T-cell (primary cell): Measurements from ENCODE around the gene SERPING1. TPM values are rescaled to one million over a fixed set of nuclear protein-coding genes. Genes with fewer than 3 reads are reported as not detected.

ENCODE experiments used
- ATAC-seq, 4 experiments: fragments of 200-7000 bp in 3 of 4; fragments of 150-1000 bp in 1 of 4; cut with Tn5 transposase; replicated peaks in 1 of 4; 1 replicate in 3 of 4; 2 replicates in 1 of 4; pipeline ENCODE4 v1.10.0; 2021; ENCODE audit warnings: moderate library complexity in 3 of 4, mild to moderate bottlenecking in 2 of 4, moderate number of reproducible peaks in 1 of 4
- CTCF ChIA-PET, 2 donors: fragments of 300-600 bp; sonication (Branson Sonifier 250); formaldehyde crosslinking; loops; one replicate each; lab custom pipeline; 2022; ENCODE audit warnings: antibody characterized with exemption in 2 of 2; lab: Charles Lee
- POLR2A ChIA-PET, 2 donors: fragments of 300-600 bp; sonication (Branson Sonifier 250); formaldehyde crosslinking; loops; one replicate each; lab custom pipeline; 2022; ENCODE audit warnings: antibody characterized with exemption in 2 of 2; lab: Charles Lee
- DNase-seq, 35 experiments: peaks; one replicate each; pipeline versions ENCODE4 v3.0.0 to v3.0.0-alpha.2; 2013 to 2023
- H3K27ac ChIP-seq: one replicate; pipeline ENCODE4 v1.5.1; 2013; ENCODE audit warnings: low read length
- H3K27me3 ChIP-seq, 2 experiments: replicated peaks in 1 of 2; 1 replicate in 1 of 2; 2 replicates in 1 of 2; pipeline versions ENCODE4 v1.6.1 to v1.7.0; 2013; ENCODE audit warnings: low read length in 1 of 2, mixed read lengths in 1 of 2; ENCODE audit not compliant: control insufficient read depth in 2 of 2, insufficient read depth in 2 of 2; ENCODE audit errors: extremely low read depth in 1 of 2
- H3K36me3 ChIP-seq, 2 donors: 1 replicate in 1 of 2; 2 replicates in 1 of 2; pipeline versions ENCODE4 v1.6.1 to v1.7.0; 2013; ENCODE audit warnings: low read length in 1 of 2; ENCODE audit not compliant: control insufficient read depth in 2 of 2, insufficient read depth in 1 of 2; ENCODE audit errors: extremely low read depth in 1 of 2
- H3K4me1 ChIP-seq, 2 experiments: 1 replicate in 1 of 2; 2 replicates in 1 of 2; pipeline versions ENCODE4 v1.6.1 to v1.7.0; 2013; ENCODE audit warnings: low read length in 2 of 2, mixed read lengths in 1 of 2; ENCODE audit not compliant: insufficient read depth in 2 of 2, control insufficient read depth in 1 of 2; ENCODE audit errors: extremely low read depth in 1 of 2
- H3K4me3 ChIP-seq, 2 donors: 1 replicate in 1 of 2; 2 replicates in 1 of 2; pipeline versions ENCODE4 v1.5.1 to v1.7.0; 2013; ENCODE audit warnings: mild to moderate bottlenecking in 2 of 2, low read length in 1 of 2, moderate library complexity in 1 of 2; ENCODE audit not compliant: control insufficient read depth in 1 of 2; ENCODE audit errors: extremely low read depth in 1 of 2
- H3K9me3 ChIP-seq: 2 replicates; pipeline ENCODE4 v1.7.0; 2013
- H3K27ac Mint-ChIP-seq, 2 donors: one replicate each; pipeline ENCODE4 v1.8.0; 2020 to 2021; ENCODE audit warnings: mild to moderate bottlenecking in 2 of 2, mixed read lengths in 2 of 2
- H3K27me3 Mint-ChIP-seq, 2 donors: one replicate each; pipeline ENCODE4 v1.8.0; 2021 to 2022; ENCODE audit warnings: mixed read lengths in 2 of 2
- H3K36me3 Mint-ChIP-seq: one replicate; pipeline ENCODE4 v1.8.0; 2021; ENCODE audit warnings: mixed read lengths
- H3K4me1 Mint-ChIP-seq, 3 donors: one replicate each; pipeline ENCODE4 v1.8.0; 2020 to 2022; ENCODE audit warnings: mixed read lengths in 3 of 3, mild to moderate bottlenecking in 1 of 3
- H3K4me3 Mint-ChIP-seq, 3 donors: one replicate each; pipeline ENCODE4 v1.8.0; 2020 to 2022; ENCODE audit warnings: mild to moderate bottlenecking in 3 of 3, mixed read lengths in 3 of 3, moderate library complexity in 3 of 3
- H3K9me3 Mint-ChIP-seq, 3 donors: one replicate each; pipeline ENCODE4 v1.8.0; 2020 to 2022; ENCODE audit warnings: mixed read lengths in 3 of 3
- WGBS: methylation state at CpG from one replicate; pipeline ENCODE4 v1.1.5; 2013; ENCODE audit warnings: missing lambda C conversion rate; ENCODE audit not compliant: insufficient coverage; 5-methylcytosine and 5-hydroxymethylcytosine counted together
- total RNA-seq, 35 experiments: library from RNA in 6 of 35; stranded (reverse) in 6 of 35; fragments of 120-200 nt in 1 of 35; gene quantifications; one replicate each; pipeline versions ENCODE4 v1.2.1 to v1.2.4 and lab custom pipeline; 2013 to 2026

SERPING1 gene
- total RNA-seq: 1 to 10 TPM in 3 of 5 donors, not detected in 2; 1.5 to 2.8 (median 1.9) TPM
- total RNA-seq (2013): 0.07 TPM
- total RNA-seq (lab: John Stamatoyannopoulos, UW): 0 to 0.82 (median 0.08) reads per million in 29 experiments

DNA sequence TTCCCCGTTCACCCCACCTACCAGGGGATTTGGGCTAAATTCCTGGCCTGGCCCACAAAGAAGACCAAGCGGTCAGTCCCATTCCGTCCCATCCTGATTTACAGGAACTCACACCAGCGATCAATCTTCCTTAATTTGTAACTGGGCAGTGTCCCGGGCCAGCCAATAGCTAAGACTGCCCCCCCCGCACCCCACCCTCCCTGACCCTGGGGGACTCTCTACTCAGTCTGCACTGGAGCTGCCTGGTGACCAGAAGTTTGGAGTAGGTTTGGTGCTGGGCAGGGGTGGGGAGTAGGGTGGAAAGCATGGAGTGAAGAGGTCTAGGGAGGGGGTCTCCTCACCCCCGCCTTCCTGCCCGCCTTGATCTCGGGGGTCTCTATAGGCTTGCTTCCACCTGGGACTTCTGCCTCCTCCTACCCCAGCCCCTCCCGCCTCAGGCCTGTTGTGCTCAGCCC is at the start of gene SERPING1:
SERPING1 (plus strand) TSS at position 225 of the 455 bp plus-strand sequence. CDS start 586 bp downstream, outside the sequence.
- CTCF ChIA-PET: interaction anchor here (0.6 to 0.7 kb wide), 2 partner anchors 9 to 70 kb away, joined by 4 to 5 read pairs; no protein-coding TSS in a partner anchor
- no peak for ATAC-seq
- no peak for DNase-seq
- H3K9me3 ChIP-seq: no peaks in the 10 kb centered on the region
- no peak within 1 kb of the TSS for H3K27ac ChIP-seq
- Mint-ChIP-seq H3K36me3 (no peaks in the 10 kb centered on the region), H3K27me3 (peaks cover 30 to 46% of the 10 kb centered on the region in 2 donors), H3K27ac (no peak within 1 kb of the TSS), H3K9me3 (no peaks in the 10 kb centered on the region), H3K4me3 (no peak within 1 kb of the TSS), H3K4me1 (peaks cover 0 to 7% (median 3%) of the 10 kb centered on the region in 3 donors)
- WGBS: 49% methylated on average over 3 of the region's 10 CpGs
- peaks cover 0 to 6% of the 10 kb centered on the region in 2 experiments for H3K4me1 ChIP-seq
- POLR2A ChIA-PET: no interaction called here
- no peak within 1 kb of the TSS for H3K4me3 ChIP-seq
- peaks cover 0 to 28% of the 10 kb centered on the region in 2 experiments for H3K27me3 ChIP-seq
- no peaks in the 10 kb centered on the region for H3K36me3 ChIP-seq

DNA sequence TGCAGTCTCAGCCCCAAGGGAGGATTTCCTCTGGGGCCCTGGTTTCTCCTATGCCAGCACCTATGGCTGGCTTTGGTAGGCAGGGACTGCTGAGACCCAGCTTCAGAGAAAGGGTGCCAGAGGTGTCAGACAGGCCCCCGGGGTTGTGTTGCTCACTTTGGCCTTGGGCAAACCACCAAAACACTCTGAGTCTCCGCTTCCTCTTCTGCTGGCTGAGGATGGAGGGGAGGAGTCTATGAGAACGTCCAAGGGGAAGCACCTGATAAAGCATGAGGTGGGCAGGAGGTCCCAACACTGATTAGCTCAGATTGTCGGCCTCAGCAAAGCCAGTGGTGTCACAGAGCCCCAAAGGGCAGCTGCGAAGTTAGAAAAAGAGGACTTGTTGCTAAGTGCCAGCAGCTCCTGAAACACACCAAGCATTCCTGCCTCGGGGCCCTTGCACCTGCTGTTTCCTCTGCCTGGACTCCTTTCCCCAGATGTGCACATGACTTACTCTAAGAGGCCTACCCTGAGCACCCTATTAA is 49.6 kb upstream of the SERPING1 start:
- no peaks in the 10 kb centered on the region for H3K9me3 Mint-ChIP-seq
- CTCF ChIA-PET: interaction anchor here in 1 of 2 donors (1.0 kb wide), 1 partner anchor 18 kb away, joined by 3 read pairs; no protein-coding TSS in a partner anchor
- peaks cover 26% of the 10 kb centered on the region for H3K36me3 Mint-ChIP-seq
- WGBS: 48% methylated on average over 6 of the region's 6 CpGs
- H3K27ac ChIP-seq: peak overlapping the region; percentile 34
- H3K4me3 ChIP-seq: no peak overlapping the region
- H3K9me3 ChIP-seq: no peaks in the 10 kb centered on the region
- peaks cover 0 to 16% of the 10 kb centered on the region in 2 experiments for H3K4me1 ChIP-seq
- no peaks in the 10 kb centered on the region for H3K27me3 ChIP-seq
- peaks cover 5 to 7% (median 7%) of the 10 kb centered on the region in 3 donors for H3K4me1 Mint-ChIP-seq
- H3K36me3 ChIP-seq: peaks cover 9 to 41% of the 10 kb centered on the region in 2 donors
- peak overlapping the region; percentile 27 to 64 for H3K27ac Mint-ChIP-seq
- H3K27me3 Mint-ChIP-seq: no peaks in the 10 kb centered on the region
- ATAC-seq (peak in 3 of 4 experiments; percentile 37 to 43 (median 42)), DNase-seq (peak in 3 of 35 experiments; percentile 13 to 34 (median 20))
- POLR2A ChIA-PET: no interaction called here
- no peak overlapping the region for H3K4me3 Mint-ChIP-seq

DNA sequence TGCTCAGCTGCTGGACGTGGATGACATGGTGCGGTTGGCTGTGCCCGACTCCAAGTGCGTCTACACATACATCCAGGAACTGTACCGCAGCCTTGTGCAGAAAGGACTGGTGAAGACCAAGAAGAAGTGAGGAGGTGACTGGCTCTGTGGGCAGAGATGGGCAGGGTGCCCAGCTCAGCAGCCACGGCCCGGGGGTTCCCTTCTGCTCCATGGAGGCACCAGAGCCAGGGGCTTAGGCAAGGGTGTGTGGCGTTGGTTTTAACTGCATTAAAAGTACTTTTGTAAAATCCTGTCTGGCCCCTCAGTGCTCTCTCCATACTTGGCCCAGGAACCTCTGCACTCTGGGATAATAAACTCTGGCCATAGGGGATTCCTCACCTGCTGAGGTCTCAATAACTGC is 47.5 kb upstream of the SERPING1 start:
- POLR2A ChIA-PET: no interaction called here
- 100% methylated on average over 1 of the region's 8 CpGs for WGBS
- Histone ChIP-seq H3K27me3 (no peaks in the 10 kb centered on the region), H3K27ac (no peak overlapping the region), H3K4me1 (peaks cover 0 to 16% of the 10 kb centered on the region in 2 experiments), H3K9me3 (no peaks in the 10 kb centered on the region), H3K36me3 (peaks cover 20 to 62% of the 10 kb centered on the region in 2 donors), H3K4me3 (no peak overlapping the region)
- no peaks in the 10 kb centered on the region for H3K9me3 Mint-ChIP-seq
- DNase-seq (no peak), ATAC-seq (no peak)
- no peak overlapping the region for H3K27ac Mint-ChIP-seq
- no peaks in the 10 kb centered on the region for H3K27me3 Mint-ChIP-seq
- H3K36me3 Mint-ChIP-seq: peaks cover 38% of the 10 kb centered on the region
- CTCF ChIA-PET: no interaction called here
- no peak overlapping the region for H3K4me3 Mint-ChIP-seq
- H3K4me1 Mint-ChIP-seq: peaks cover 5 to 7% (median 5%) of the 10 kb centered on the region in 3 donors

DNA sequence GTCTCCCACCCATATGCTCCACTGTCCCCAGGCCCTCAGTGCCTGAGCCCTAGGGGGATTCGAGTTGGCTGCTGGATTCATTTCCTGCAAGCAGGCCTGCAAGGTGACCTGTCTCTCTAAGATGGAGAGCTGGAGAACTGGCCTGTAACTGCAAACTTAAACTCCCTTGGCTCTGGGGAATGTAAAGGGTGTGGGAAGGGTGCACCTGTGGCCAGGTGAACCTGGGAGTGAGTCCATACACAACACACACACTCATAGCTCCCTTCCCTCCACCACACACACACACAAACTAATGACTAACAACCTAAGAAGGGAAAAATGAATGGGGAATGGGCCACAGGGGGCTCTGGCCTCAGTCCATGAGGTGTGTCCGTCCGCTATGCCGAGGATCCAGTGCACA is 45.5 kb upstream of the SERPING1 start:
- ChIA-PET POLR2A (no interaction called here), CTCF (no interaction called here)
- Mint-ChIP-seq H3K27me3 (no peaks in the 10 kb centered on the region), H3K4me3 (no peak overlapping the region), H3K4me1 (peaks cover 5 to 10% (median 8%) of the 10 kb centered on the region in 3 donors), H3K9me3 (no peaks in the 10 kb centered on the region), H3K36me3 (peaks cover 45% of the 10 kb centered on the region), H3K27ac (no peak overlapping the region)
- no peak overlapping the region for H3K4me3 ChIP-seq
- H3K27me3 ChIP-seq: no peaks in the 10 kb centered on the region
- H3K36me3 ChIP-seq: peaks cover 24 to 79% of the 10 kb centered on the region in 2 donors
- no peak overlapping the region for H3K27ac ChIP-seq
- no peak for ATAC-seq
- 100% methylated on average over 3 of the region's 4 CpGs for WGBS
- H3K4me1 ChIP-seq: peaks cover 0 to 15% of the 10 kb centered on the region in 2 experiments
- DNase-seq: no peak
- no peaks in the 10 kb centered on the region for H3K9me3 ChIP-seq

DNA sequence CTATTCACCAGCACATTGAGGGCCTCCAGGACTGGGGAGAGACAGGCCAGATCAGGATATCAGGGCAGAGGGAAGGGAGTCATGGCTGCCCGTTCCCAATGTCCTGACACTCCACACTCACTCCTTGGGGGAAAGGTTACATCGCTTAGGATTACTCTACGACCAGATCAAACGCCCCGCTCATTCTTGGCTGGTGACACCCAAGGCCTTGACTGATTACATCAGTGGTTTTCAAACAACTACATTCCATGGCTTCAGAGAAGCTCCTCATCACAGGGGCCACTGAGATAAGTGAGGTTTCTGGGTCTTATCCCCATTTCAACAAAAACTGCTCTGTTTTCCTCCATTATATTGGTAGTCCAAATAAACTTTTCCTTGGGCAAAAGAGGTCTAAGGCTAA is 45.0 kb upstream of the SERPING1 start:
- Mint-ChIP-seq H3K9me3 (no peaks in the 10 kb centered on the region), H3K4me1 (peaks cover 5 to 10% (median 5%) of the 10 kb centered on the region in 3 donors), H3K36me3 (peaks cover 50% of the 10 kb centered on the region), H3K4me3 (no peak overlapping the region), H3K27ac (no peak overlapping the region), H3K27me3 (no peaks in the 10 kb centered on the region)
- ATAC-seq: no peak
- DNase-seq: no peak
- WGBS: 100% methylated on average over 1 of the region's 5 CpGs
- POLR2A ChIA-PET: no interaction called here
- H3K36me3 ChIP-seq: peaks cover 24 to 84% of the 10 kb centered on the region in 2 donors
- no peaks in the 10 kb centered on the region for H3K27me3 ChIP-seq
- H3K4me3 ChIP-seq: no peak overlapping the region
- peaks cover 0 to 9% of the 10 kb centered on the region in 2 experiments for H3K4me1 ChIP-seq
- CTCF ChIA-PET: interaction anchor here in 1 of 2 donors (0.5 kb wide), 1 partner anchor 172 kb away, joined by 6 read pairs; no protein-coding TSS in a partner anchor
- no peaks in the 10 kb centered on the region for H3K9me3 ChIP-seq
- no peak overlapping the region for H3K27ac ChIP-seq

DNA sequence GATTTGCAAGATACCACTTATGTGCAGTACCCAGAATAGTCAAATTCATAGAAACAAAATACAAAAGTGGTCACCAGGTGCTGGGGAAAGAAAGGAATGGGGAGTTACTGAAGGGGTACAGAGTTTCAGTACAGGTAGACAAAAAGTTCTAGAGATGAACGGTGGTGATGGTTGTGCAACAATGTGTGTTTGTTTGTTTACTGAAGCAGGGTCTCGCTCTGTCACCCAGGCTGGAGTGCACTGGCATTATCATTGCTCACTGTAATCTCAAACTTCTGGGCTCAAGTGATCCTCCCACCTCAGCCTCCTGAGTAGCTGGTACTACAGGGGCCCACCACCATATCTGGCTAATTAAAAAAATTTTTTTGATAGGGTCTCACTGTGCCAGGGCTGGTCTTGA is 42.1 kb upstream of the SERPING1 start:
- CTCF ChIA-PET: no interaction called here
- peak overlapping the region in 1 of 2 donors; percentile 16 for H3K27ac Mint-ChIP-seq
- H3K36me3 Mint-ChIP-seq: peaks cover 51% of the 10 kb centered on the region
- Histone ChIP-seq H3K27ac (no peak overlapping the region), H3K4me3 (no peak overlapping the region), H3K36me3 (peaks cover 27 to 97% of the 10 kb centered on the region in 2 donors), H3K27me3 (no peaks in the 10 kb centered on the region), H3K4me1 (peaks cover 0 to 2% of the 10 kb centered on the region in 2 experiments), H3K9me3 (no peaks in the 10 kb centered on the region)
- POLR2A ChIA-PET: no interaction called here
- H3K4me1 Mint-ChIP-seq: peaks cover 0 to 11% (median 6%) of the 10 kb centered on the region in 3 donors
- DNase-seq (no peak), ATAC-seq (no peak)
- H3K27me3 Mint-ChIP-seq: no peaks in the 10 kb centered on the region
- H3K9me3 Mint-ChIP-seq: no peaks in the 10 kb centered on the region
- H3K4me3 Mint-ChIP-seq: no peak overlapping the region
- WGBS: 75% methylated on average over 2 of the region's 2 CpGs
